ENCODE measurements around the gene KLLN.

DNA sequence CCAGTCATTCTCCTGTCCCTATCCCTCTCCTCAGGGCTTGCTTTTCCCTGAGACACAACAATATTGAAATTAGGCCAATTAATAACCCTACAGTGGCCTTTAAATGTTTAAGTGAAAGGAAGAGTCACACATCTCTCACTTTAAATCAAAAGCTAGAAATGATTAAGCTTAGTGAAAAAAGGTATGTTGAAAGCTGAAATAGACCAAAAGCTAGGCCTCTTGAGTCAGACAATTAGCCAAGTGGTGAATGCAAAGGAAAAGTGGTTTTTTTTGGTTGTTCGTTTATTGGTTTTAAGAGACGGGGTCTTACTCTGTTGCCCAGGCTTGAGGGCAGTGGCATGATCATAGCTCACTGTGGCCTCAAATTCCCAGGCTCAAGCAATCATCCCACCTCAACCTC is 35.7 kb downstream of the KLLN start:
- TF ChIP-seq GATA2 (IDR thresholded peaks at IDR 0.05; ENCODE audit: low read depth, low read length) (no peak), GATA3 (IDR thresholded peaks at IDR 0.05; ENCODE audit: low read depth, low read length) (no peak)
